GM19395 (cell line): ENCODE data around the gene MCM6.
"Not testable (repeated sequence)": the region's sequence is repeated elsewhere in the genome, so short reads cannot be mapped to it uniquely, and the experiment has no call there.

Experiments used
- ATAC-seq: cut with Tn5 transposase; IDR thresholded peaks from one replicate; pipeline ENCODE4 v1.9.1; 2021; ENCODE audit warnings: mild to moderate bottlenecking, moderate library complexity; ENCODE audit not compliant: unreplicated experiment

Gene MCM6

GRCh38 chr2:135822855-135823254 is 53.4 kb downstream of the MCM6 start:
- ATAC-seq, result no peak

- no peak for ATAC-seq
These were observed 55.1 kb downstream of the MCM6 start for GRCh38 chr2:135821190-135821589.

GRCh38 chr2:135820003-135820618 is 56.1 kb downstream of the MCM6 start:
- peak; percentile 95 for ATAC-seq

- ATAC-seq, result no peak
These were observed 57.2 kb downstream of the MCM6 start for GRCh38 chr2:135818937-135819610.

GRCh38 chr2:135817951-135818350 is 58.3 kb downstream of the MCM6 start:
- ATAC-seq, result no peak

- no peak for ATAC-seq
These were observed 58.8 kb downstream of the MCM6 start for GRCh38 chr2:135817466-135817865.

- ATAC-seq, result no peak
These were observed 61.0 kb downstream of the MCM6 start for GRCh38 chr2:135815269-135815668.

- no peak for ATAC-seq
These were observed 63.2 kb downstream of the MCM6 start for GRCh38 chr2:135812907-135813511.

- ATAC-seq, result not testable (repeated sequence)
These were observed 68.4 kb downstream of the MCM6 start for GRCh38 chr2:135807874-135808273.

- no peak for ATAC-seq
These were observed 73.0 kb downstream of the MCM6 start for GRCh38 chr2:135803278-135803677.

GRCh38 chr2:135802350-135802749 is 73.9 kb downstream of the MCM6 start:
- ATAC-seq, result no peak

GRCh38 chr2:135800513-135801460 is 75.5 kb downstream of the MCM6 start:
- no peak for ATAC-seq

- no peak for ATAC-seq
These were observed 76.5 kb downstream of the MCM6 start for GRCh38 chr2:135799738-135800137.

- no peak for ATAC-seq
These were observed 77.5 kb downstream of the MCM6 start for GRCh38 chr2:135798762-135799161.

- ATAC-seq, result no peak
These were observed 78.0 kb downstream of the MCM6 start for GRCh38 chr2:135798275-135798705.

GRCh38 chr2:135797497-135798274 is 78.6 kb downstream of the MCM6 start:
- peak; percentile 80 for ATAC-seq

GRCh38 chr2:135796606-135797005 is 79.6 kb downstream of the MCM6 start:
- no peak for ATAC-seq

- ATAC-seq, result not testable (repeated sequence)
These were observed 80.6 kb downstream of the MCM6 start for GRCh38 chr2:135795641-135796040.

- no peak for ATAC-seq
These were observed 83.7 kb downstream of the MCM6 start for GRCh38 chr2:135792401-135793150.
